BJ (cell line): ENCODE measurements around the gene RIPK1. TPM values are rescaled to one million over a fixed set of nuclear protein-coding genes. Genes with fewer than 3 reads are reported as not detected.
"Not testable (repeated sequence)": the region's sequence is repeated elsewhere in the genome, so short reads cannot be mapped to it uniquely, and the experiment has no call there.

Experiments
- CTCF ChIA-PET: fragments of 350-600 bp; formaldehyde crosslinking; extraction: SDS; loops from one replicate; lab custom pipeline; 2021; ENCODE audit warnings: antibody characterized with exemption, inconsistent platforms; lab: Yijun Ruan, JAX
- POLR2A ChIA-PET: fragments of 300-600 bp; sonication (Branson Sonifier 250); formaldehyde crosslinking; extraction: SDS; loops from one replicate; lab custom pipeline; 2021; ENCODE audit warnings: antibody characterized with exemption; lab: Charles Lee
- DNase-seq: peaks from one replicate; pipeline ENCODE4 v3.0.0-alpha.2; 2011; ENCODE audit warnings: low read depth
- H3K27me3 ChIP-seq: 2 replicates; pipeline ENCODE4 v1.6.0; 2011; ENCODE audit warnings: low read length; ENCODE audit not compliant: control insufficient read depth, insufficient read depth
- H3K36me3 ChIP-seq: 2 replicates; pipeline ENCODE4 v1.5.1; 2011; ENCODE audit warnings: low read length; ENCODE audit not compliant: control insufficient read depth, insufficient read depth
- H3K4me3 ChIP-seq: 2 replicates; pipeline ENCODE4 v1.5.1; 2011; ENCODE audit warnings: low read depth, mild to moderate bottlenecking, control low read depth, low read length
- polyA plus RNA-seq: library from polyadenylated mRNA; depleted of rRNA; stranded (reverse); fragments of >200 nt; gene quantifications from 2 replicates; pipeline ENCODE4 v1.2.3, GENCODE V29; 2011
- TF ChIP-seq, protein P1 (sequence below): IDR thresholded peaks from 2 replicates; pipeline ENCODE4 v1.5.1; 2011; ENCODE audit warnings: low read depth, mild to moderate bottlenecking, control low read depth, inconsistent platforms, low read length, moderate library complexity; ENCODE audit not compliant: insufficient read depth

The RIPK1 gene
- polyA plus RNA-seq, 1 experiment = 19.5 TPM

DNA sequence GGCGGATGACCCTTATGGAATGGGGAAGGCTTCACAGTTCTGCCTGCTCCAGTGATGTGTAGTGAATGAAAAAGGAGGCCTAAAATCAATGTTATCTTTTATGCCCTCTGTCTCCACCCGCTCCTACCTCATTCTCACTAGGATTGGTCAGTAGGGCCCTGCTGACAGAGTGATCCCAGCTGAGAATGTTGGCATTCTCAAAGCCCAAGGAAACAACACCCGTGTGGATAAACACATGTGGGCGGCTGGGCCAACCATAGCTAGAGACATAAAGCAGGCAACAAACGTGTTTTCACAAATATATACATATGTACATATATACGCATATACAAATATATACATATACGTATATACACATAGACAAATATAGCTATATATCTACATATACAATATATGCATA lies 4.5 kb downstream of the RIPK1 start:
- ChIA-PET CTCF (no interaction called here), POLR2A (no interaction called here)
- Histone ChIP-seq H3K27me3 (no peaks in the 10 kb centered on the region), H3K36me3 (peaks cover 5% of the 10 kb centered on the region), H3K4me3 (no peak overlapping the region)
- TF ChIP-seq, protein P1, sequence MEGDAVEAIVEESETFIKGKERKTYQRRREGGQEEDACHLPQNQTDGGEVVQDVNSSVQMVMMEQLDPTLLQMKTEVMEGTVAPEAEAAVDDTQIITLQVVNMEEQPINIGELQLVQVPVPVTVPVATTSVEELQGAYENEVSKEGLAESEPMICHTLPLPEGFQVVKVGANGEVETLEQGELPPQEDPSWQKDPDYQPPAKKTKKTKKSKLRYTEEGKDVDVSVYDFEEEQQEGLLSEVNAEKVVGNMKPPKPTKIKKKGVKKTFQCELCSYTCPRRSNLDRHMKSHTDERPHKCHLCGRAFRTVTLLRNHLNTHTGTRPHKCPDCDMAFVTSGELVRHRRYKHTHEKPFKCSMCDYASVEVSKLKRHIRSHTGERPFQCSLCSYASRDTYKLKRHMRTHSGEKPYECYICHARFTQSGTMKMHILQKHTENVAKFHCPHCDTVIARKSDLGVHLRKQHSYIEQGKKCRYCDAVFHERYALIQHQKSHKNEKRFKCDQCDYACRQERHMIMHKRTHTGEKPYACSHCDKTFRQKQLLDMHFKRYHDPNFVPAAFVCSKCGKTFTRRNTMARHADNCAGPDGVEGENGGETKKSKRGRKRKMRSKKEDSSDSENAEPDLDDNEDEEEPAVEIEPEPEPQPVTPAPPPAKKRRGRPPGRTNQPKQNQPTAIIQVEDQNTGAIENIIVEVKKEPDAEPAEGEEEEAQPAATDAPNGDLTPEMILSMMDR = no peak
- DNase-seq = no peak

DNA sequence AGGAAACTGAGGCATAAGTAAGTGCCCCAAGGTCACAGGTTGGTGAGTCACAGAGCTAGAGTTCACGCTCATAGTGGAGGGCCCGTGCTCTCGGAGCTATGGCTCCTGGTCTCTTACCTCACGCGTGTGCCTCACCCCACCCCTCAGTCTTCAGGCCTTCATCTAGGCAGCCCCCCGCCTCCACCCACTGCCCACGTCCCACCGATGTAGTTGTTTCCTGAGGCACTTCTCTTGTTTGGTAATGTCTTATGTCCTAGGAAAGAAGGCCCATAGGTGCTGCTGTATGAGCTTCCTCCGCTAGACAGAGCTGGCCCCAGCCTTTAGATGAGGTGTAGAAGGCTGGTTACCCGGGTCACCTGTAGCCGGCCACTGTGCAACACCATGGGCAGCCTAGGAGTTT lies 5.1 kb downstream of the RIPK1 start:
- no peak for DNase-seq
- CTCF ChIA-PET = no interaction called here
- H3K36me3 ChIP-seq = peaks cover 8% of the 10 kb centered on the region
- no peaks in the 10 kb centered on the region for H3K27me3 ChIP-seq
- TF ChIP-seq, protein P1 = no peak
- POLR2A ChIA-PET = no interaction called here
- H3K4me3 ChIP-seq = no peak overlapping the region

DNA sequence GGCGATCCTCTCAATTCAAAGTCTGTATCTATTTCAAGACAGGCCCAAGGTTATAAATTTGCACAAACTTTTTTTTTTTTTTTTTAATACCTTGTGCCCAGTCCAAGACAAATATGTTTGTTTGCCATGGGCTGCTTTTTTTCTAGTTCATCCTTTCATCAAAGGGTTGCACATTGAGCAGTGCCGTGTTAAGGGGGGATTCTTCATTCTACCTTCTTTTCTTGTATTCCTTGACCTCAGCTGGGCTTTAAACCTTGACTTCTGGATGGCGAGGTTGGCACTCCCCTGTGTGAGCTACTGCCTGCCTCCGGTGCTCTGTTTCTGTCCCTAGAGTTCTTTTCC lies 7.4 kb downstream of the RIPK1 start:
- TF ChIP-seq, protein P1 = no peak
- H3K36me3 ChIP-seq = peaks cover 10% of the 10 kb centered on the region
- H3K27me3 ChIP-seq = no peaks in the 10 kb centered on the region
- CTCF ChIA-PET = interaction anchor here (1.4 to 2.3 kb wide), 2 partner anchors 10 to 12 kb away, joined by 6 to 8 read pairs; no protein-coding TSS in a partner anchor
- DNase-seq = no peak
- POLR2A ChIA-PET = no interaction called here
- H3K4me3 ChIP-seq = no peak overlapping the region

DNA sequence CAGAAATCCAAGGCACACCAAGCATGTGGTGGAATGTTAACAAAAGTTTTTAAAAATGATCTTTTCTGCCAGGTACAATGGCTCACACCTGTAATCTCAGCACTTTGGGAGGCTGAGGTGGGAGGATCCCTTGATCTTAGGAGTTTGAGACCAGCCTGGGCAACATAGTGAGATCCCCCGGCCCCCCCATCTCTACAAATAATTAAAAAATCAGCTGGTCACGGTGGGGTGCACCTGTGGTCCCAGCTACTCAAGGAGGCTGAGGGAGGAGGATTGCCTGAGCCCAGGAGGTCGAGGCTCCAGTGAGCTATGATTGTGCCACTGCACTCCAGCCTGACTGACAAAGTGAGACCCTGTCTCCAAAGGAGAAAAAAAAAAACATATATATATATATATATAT lies 8.0 kb downstream of the RIPK1 start:
- no peak for DNase-seq
- POLR2A ChIA-PET = no interaction called here
- Histone ChIP-seq H3K27me3 (no peaks in the 10 kb centered on the region), H3K4me3 (no peak overlapping the region), H3K36me3 (peaks cover 13% of the 10 kb centered on the region)
- TF ChIP-seq, protein P1 = no peak
- CTCF ChIA-PET = interaction anchor here (0.7 to 2.3 kb wide), 4 partner anchors 10 to 154 kb away, joined by 3 to 8 read pairs (median 5); no protein-coding TSS in a partner anchor

DNA sequence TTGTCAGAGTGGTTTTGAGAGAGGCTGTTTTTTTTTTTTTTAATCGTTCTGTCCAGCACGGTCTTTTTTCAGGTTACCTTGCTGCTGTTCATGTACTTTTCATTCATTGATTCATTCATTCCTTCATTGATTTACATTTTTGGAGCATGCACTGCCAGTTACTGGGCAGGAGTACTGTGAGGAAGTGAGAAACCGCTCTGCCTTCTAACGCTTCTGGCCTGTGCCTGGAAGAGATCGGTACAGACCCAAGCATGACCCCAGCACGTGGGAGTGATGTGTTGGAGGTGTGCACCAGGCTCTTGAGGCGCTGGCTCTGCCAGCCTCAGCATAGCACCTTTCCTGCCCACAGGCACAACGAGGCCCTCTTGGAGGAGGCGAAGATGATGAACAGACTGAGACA lies 9.1 kb downstream of the RIPK1 start:
- Histone ChIP-seq H3K36me3 (peaks cover 13% of the 10 kb centered on the region), H3K27me3 (no peaks in the 10 kb centered on the region), H3K4me3 (no peak overlapping the region)
- CTCF ChIA-PET = interaction anchor here (1.3 kb wide), 1 partner anchor 153 kb away, joined by 3 read pairs; no protein-coding TSS in a partner anchor
- POLR2A ChIA-PET = no interaction called here
- TF ChIP-seq, protein P1 = no peak
- DNase-seq = no peak

DNA sequence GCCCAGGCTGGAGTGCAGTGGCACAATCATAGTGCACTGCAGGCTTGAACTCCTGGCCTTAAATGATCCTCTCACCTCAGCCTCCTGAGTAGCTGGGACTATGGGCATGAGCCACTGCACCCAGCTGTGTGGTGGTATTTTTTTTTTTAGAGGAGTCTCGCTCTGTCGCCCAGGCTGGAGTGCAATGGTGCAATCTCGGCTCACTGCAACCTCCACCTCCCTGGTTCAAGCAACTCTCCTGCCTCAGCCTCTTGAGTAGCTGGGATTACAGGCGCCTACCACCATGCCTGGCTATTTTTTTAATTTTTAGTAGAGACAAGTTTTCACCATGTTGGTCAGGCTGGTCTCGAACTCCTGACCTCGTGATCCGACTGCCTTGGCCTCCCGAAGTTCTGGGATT lies 10.7 kb downstream of the RIPK1 start:
- POLR2A ChIA-PET, H3K27me3 ChIP-seq, DNase-seq, H3K4me3 ChIP-seq: not testable (repeated sequence)
- peaks cover 24% of the 10 kb centered on the region for H3K36me3 ChIP-seq
- CTCF ChIA-PET = interaction anchor here (1.1 kb wide), 1 partner anchor 91 kb away, joined by 3 read pairs; no protein-coding TSS in a partner anchor
